Measurements from ENCODE around the gene MCRIP1.
A peak's percentile ranks its signal among the peaks of the same experiment; 100 is the strongest.

MCRIP1 gene

DNA sequence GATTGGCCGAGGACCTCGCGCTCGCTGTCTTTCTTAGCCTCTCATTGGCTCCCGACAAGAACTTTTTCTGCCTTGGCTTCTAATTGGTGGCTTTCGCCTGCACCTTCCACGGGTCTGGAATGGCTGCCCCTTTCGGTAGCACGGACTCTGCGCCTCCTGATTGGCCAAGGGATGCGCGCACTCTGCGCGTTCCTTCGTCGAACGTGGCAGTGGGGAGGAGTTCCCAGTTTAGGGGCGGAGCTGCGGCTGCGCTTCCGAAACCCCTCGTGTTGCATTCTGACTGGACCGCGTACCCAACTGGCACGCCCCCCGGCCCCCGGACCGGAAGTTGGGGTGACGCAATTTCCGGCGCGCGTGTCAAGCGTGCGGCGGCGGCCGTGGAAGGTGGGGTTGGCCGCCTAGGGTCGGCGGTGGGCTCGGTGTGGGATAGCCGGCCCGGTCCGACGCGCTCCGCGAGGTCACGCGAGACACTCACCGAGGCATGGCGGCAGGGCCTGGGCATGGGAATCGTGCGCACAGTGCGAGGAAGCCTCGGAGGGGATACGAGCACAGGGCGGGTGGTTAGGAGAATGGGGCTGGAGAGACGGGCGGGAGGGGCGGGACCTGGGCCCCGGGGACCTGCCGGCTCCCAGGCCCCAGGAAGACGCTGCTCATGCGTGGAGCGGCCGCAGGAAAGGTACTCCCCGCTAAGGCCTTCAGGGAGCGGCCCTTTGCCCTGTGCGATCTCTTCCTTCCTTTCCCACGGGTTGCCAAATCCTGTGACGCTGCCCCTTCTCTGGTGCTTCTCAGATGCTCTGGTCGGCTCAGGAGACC is 27.9 kb upstream of the MCRIP1 start:
- DNase-seq, result peak; percentile 100

GRCh38 chr17:81859906-81860755 is 27.0 kb upstream of the MCRIP1 start, which contains the start of gene P4HB:
Gene P4HB (minus strand): TSS chr17:81860535. CDS start chr17:81860471, 64 bp downstream.
- DNase-seq, result no peak

DNA sequence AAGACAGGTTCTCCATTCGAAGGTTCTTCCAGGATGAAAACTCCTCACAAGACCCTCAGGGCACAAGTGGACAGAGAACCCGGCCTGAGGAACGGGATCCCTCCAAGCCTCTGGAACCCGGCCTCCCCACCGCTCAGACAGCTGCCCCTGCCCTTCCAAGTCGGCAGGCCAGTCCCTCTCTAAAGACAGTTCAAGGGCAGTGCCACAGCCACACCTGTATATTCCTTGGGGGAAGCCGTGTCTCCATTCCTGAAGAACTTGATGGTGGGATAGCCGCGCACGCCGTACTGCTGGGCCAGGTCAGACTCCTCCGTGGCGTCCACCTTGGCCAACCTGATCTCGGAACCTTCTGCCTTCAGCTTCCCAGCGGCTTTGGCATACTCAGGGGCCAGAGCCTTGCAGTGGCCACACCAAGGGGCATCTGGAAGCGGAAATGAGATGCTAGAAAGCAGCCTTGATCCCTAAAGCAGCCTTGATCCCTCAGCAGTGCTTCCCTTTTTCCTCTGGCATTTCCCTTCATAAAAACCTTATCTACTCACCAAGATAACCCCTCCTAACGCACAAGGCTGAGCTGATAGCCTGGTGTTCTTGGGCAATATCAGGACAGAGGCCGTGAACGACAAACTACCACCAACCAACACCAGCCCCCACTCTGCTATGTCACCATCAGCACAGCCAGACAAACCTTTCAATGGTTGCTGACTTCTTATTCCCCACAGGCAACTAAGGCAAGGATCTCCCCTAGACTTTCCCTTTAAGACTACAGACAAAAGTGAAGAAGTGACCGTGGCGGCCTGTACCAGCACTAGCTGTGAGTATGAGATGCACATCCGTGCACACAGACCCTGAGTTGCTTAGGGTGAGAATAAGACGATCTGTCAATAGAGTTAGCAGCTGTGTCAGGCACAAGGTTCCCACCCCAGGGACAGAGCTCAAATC is 26.1 kb upstream of the MCRIP1 start:
- no peak for DNase-seq

DNA sequence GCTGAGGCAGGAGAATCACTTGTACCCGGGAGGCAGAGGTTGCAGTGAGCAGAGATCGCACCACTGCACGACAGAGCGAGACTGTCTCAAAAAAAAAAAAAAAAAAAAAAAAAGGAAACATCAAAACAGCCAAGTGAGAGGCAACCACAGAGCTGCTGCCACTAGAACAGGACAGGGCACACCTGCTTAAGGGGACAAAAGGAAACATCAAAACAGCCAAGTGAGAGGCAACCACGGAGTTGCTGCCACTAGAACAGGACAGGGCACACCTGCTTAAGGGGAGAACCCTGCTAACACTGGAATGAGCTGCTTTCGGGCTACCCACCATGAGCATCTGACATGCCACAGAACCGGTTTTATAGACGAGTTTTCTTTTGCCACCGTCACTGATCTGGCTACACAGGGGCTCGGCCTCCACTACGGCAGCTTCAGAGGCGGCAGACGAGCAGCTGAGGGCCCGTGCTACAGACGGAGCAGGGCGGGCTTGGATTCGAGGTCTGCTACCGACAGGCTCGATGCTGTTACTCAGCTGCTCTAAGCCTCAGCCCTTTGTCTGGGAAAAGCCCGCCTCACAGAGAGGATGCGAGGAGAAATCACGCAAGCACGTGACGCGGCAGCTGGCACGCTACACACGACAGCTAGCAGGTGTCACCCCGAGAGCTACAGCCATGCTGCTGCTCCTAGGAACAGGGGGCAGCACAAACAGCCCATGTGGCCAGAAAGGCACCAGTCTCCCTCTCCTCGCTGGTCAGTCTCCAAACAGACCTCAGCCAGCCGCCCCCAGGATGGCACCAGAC is 25.3 kb upstream of the MCRIP1 start:
- no peak for DNase-seq

- no peak for DNase-seq
These were observed 22.1 kb upstream of the MCRIP1 start for GRCh38 chr17:81854974-81855774.

GRCh38 chr17:81852237-81852636 is 19.1 kb upstream of the MCRIP1 start:
- no peak for DNase-seq

DNA sequence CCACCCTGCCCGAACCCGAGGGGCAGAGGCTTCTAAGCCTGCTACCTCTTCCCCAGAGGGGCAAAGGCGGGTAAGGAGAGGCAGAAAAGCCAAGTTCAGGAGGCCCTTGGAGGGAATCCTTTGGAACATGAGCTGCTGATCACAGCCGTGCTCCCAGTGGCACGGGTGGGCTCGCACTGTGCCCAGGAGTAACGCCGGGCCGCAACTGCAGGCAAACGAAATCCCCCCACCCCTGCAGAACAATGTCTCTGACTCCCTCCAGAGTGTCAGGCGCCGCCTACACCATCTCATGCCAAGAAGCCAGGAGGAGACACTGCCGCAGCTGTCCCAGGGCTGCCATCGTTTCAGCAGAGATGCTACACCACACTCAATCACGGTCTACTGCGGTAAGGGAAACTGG is 18.3 kb upstream of the MCRIP1 start:
- DNase-seq, result no peak

DNA sequence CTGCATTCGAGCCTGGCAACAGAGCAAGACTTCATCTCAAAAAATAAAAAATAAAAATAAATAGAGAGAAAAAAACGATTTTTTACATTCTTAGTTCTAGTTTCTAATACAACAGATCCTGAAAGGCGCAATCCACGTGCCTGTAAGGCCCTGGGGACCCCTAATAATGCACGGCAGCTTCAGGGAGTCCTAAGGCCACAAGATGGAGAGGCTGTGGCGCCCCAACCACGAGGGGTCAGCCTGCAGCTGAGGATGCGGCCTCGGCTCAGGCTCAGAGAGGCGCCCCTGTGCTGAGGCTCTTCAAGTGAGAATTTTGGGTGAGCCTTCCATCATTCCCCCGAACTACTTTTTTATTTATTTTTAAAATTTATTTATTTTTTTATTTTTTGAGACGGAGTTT is 16.4 kb upstream of the MCRIP1 start:
- DNase-seq, result no peak

DNA sequence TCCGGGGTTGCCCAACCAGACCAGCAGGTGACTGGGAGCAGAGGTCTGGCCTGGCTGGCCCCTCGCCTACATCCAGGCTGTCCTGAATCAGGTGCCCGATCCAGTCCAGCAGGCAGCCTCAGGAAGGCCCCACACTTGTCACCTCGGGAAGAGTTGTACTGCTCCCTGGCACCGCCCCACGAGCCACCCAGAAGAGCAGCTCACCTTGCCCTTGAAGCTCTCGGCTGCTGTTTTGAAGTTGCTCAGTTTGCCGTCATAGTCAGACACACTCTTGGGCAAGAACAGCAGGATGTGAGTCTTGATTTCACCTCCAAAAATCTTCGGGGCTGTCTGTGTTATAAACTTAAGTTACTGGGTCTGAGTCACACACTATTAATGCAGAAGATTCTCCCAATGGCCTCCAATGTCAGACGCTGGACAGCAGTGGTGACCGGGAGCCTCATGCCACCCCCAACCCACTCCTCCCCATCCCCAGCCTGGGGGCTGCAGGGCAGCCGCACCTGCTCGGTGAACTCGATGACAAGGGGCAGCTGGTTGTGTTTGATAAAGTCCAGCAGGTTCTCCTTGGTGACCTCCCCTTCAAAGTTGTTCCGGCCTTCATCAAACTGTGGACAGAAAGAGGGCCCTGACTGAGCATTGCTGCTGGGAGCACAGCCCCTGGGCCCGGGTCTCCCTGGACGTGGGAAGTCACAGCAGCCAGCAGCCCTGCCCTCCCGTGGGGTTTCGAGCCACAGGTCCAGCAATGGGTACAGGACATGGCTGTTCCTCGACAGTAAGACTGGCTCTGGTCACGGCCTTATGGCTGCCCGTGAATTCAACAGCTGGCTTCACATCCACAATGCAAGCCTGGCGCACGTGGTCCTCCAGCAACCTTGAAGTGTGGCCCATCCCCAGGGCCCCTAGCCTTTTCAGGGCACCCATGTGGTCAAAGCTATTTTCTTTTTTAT is 13.9 kb upstream of the MCRIP1 start:
- no peak for DNase-seq

DNA sequence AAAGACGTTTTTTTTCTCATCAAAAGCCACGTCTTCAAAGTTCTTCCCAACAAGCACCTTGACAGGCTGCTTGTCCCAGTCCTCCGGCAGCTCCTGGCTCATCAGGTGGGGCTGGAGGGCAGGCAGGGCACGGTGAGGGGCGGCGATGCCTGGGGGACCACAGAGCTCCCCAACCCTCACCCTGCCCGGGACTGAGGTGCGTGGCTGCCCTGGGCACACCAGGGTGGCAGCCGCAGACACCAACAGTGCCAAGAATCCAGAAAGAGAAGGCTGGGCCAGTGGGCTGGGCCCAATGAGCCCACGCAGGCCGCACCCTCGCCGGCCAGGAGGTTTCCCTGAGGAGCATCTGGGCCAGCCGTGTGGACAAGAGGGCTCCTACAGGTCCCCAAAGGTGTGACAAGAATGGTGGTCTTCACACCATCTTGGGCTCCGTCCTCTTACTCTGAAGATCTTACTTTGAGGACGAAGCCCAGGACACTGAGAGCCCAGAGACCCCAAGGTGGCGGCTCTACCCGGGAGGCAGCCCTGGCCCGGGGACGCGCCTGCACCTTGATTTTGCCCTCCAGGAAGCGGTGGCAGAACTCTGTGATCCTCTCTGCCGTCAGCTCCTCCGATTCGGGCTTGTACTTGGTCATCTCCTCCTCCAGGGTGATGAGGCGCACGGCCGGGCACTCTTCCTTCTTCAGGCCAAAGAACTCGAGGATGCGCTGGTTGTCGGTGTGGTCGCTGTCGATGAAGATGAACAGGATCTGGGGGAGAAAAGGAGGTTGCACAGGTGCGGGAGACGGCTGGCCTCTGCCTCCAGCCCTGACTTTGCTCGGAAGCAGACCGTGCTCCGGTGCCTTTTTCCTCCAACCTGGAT is 13.0 kb upstream of the MCRIP1 start:
- DNase-seq, result no peak

DNA sequence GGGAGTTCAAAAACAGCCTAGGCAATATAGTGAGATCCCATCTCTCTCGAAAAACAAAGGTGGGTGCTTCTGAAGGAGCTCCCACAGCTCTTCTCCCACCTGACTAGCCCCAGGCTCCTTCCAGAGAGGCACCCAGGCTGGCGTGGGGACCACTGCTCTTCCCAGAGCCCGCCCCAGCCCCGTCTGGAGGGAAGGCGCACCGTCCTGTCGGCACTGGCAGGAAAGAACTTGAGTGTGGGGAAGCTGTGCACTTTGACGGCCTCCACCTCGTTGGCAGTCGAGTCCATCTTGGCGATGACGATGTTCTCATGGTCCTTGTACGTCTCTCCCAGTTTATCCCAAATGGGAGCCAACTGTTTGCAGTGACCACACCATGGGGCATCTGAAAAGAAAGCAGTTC is 12.3 kb upstream of the MCRIP1 start:
- no peak for DNase-seq

DNA sequence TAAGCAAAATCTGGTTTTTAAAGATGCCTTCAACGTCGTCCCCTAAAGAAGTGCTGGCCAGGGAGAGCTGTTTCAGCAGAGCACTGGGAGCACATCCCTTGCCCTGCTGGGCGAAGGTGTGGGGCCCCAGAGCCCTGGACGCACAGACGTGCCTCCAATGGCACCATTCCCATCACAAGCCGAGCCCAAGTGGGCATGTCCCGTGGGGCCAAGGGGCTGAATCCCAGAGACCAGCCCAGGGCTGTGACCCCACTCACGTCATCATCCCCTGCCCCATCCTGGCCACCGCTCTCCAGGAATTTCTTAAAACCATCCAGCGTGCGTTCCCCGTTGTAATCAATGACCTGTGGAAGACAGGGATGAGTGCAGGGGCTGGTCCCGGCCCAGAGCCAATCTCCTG is 11.8 kb upstream of the MCRIP1 start:
- no peak for DNase-seq

DNA sequence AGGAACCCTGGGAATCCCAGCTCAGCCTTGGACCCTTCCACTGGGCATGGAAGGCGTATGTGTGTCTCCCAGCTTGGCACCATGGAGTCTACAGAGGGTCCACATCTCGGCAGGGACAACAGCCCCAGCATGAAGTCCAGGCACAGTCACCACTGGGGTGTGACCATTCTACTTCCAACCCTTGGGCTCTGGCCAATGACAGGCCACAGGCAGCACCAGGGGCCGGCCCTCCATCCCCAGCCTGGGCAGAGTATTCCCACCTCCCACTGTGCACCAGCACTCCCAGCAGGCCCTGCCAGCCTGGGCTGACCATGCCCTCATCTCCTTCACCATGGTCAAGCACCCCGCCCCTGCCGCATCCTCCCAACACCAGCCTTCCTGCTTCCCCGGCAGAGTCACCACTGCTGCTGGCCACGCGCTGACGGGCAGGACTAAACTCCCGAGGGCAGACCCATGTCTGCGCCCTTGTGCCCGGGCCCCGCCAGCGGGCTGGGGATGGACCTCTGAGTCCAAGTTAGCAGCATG is 11.3 kb upstream of the MCRIP1 start:
- no peak for DNase-seq

DNA sequence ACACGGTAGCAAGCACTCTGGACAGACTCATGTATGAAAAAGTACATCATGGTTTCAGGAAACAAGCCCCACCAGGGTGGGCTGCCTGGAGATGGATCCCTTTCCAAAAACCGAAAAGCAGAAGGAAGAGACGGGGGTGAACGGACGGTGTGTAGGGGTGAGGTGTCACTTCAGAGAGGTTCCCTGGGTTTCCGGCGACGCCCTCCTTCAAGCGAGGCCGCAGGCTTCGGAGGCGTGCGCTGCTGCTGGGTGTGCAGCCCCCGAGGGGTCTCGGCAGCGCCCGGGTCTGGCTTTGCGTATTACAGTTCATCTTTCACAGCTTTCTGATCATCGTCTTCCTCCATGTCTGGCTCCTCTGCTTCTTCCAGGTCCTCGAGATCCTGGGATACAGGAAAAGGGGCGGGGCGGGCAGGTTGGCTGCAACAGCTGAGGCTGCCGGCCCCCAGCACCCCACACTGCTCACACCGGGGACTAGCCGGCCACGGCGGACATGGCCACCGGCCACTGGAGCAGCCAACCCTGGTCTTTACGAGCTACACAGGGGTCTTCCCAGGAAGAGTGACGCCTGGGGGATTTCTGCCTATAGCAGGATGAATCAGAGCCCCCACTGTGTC is 10.7 kb upstream of the MCRIP1 start:
- no peak for DNase-seq

GRCh38 chr17:81842725-81843504 is 9.8 kb upstream of the MCRIP1 start:
- no peak for DNase-seq

GRCh38 chr17:81842378-81842724 is 9.3 kb upstream of the MCRIP1 start:
- DNase-seq, result no peak

DNA sequence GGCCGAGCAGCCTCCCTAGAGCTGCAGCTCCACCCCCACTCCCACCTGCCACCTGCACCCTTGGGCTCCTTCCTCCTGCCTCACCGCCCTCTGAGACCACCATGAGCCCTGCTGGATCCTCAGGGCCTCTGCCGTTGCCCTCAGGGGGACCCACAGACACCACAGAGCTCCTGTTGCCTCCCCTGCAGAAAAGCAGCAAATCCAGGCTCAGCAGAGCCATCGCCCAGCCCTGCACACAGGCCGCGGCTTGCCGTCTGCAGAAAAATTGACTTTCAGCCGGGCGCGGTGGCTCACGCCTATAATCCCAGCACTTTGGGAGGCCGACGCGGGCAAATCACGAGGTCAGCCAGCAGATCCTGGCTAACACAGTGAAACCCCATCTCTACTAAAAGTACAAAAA is 8.8 kb upstream of the MCRIP1 start:
- no peak for DNase-seq

Measured in GDM1 (cell line).